Smooth muscle cell (in vitro differentiated cells): Measurements from ENCODE around the gene PLD4. TPM values are rescaled to one million over a fixed set of nuclear protein-coding genes. Genes with fewer than 3 reads are reported as not detected.

Source experiments
- DNase-seq: peaks from one replicate; lab custom pipeline; 2025; ENCODE audit not compliant: unreplicated experiment; lab: John Stamatoyannopoulos, UW
- H2AFZ ChIP-seq: fragments of 200-600 bp; sonication (generic); 2 replicates; pipeline ENCODE4 v1.6.0; 2016; ENCODE audit warnings: antibody characterized with exemption, low read depth, mild to moderate bottlenecking
- H3F3A ChIP-seq: fragments of 200-600 bp; sonication (generic); 2 replicates; pipeline ENCODE4 v1.6.0; 2017; ENCODE audit warnings: antibody characterized with exemption, low read depth
- H3K27ac ChIP-seq: fragments of 200-600 bp; sonication (generic); 2 replicates; pipeline ENCODE4 v1.5.1; 2016; ENCODE audit warnings: low read depth, mild to moderate bottlenecking
- H3K27me3 ChIP-seq: fragments of 200-600 bp; sonication (generic); 2 replicates; pipeline ENCODE4 v1.6.1; 2016; ENCODE audit warnings: low read depth, mild to moderate bottlenecking
- H3K36me3 ChIP-seq: fragments of 200-600 bp; sonication (generic); 2 replicates; pipeline ENCODE4 v1.5.1; 2016; ENCODE audit warnings: low read depth
- H3K4me1 ChIP-seq: fragments of 200-600 bp; sonication (generic); 2 replicates; pipeline ENCODE4 v1.5.1; 2016; ENCODE audit warnings: low read depth
- H3K4me2 ChIP-seq: fragments of 200-600 bp; sonication (generic); 2 replicates; pipeline ENCODE4 v1.6.0; 2016; ENCODE audit warnings: mild to moderate bottlenecking
- H3K4me3 ChIP-seq: fragments of 200-600 bp; sonication (generic); 2 replicates; pipeline ENCODE4 v1.5.1; 2016; ENCODE audit warnings: mild to moderate bottlenecking
- H3K79me2 ChIP-seq: fragments of 200-600 bp; sonication (generic); 2 replicates; pipeline ENCODE4 v1.6.0; 2016; ENCODE audit warnings: low read depth, mild to moderate bottlenecking
- H3K9ac ChIP-seq: fragments of 200-600 bp; sonication (generic); 2 replicates; pipeline ENCODE4 v1.6.0; 2016; ENCODE audit warnings: low read depth
- H3K9me3 ChIP-seq: fragments of 200-600 bp; sonication (generic); replicated peaks from 2 replicates; pipeline ENCODE4 v1.5.1; 2016; ENCODE audit warnings: low read depth
- H4K20me1 ChIP-seq: fragments of 200-600 bp; sonication (generic); 2 replicates; pipeline ENCODE4 v1.6.0; 2016; ENCODE audit warnings: low read depth
- CTCF ChIP-seq: fragments of 200-600 bp; sonication (generic); IDR thresholded peaks from 2 replicates; pipeline ENCODE4 v1.5.1; 2017; ENCODE audit warnings: borderline replicate concordance, mild to moderate bottlenecking, antibody characterized with exemption; ENCODE audit not compliant: insufficient read depth, poor library complexity, severe bottlenecking
- WGBS: methylation state at CpG from one replicate; pipeline ENCODE4 v1.1.7; 2016; ENCODE audit warnings: low lambda C conversion rate; 5-methylcytosine and 5-hydroxymethylcytosine counted together
- polyA plus RNA-seq: library from polyadenylated mRNA; unstranded; fragments of >200 nt; fragmentation: Nextera tagmentation; extraction: Ambion mirVana; gene quantifications from 2 replicates; pipeline ENCODE4 v1.2.1, GENCODE V29; 2016
- total RNA-seq: library from RNA; depleted of rRNA; stranded (reverse); fragments of >200 nt; gene quantifications from 2 replicates; pipeline ENCODE4 v1.2.3, GENCODE V29; 2014

The PLD4 gene
- total and polyA plus RNA-seq, 2 experiments from 2014 or later, result 0.06 to 0.09 TPM

DNA sequence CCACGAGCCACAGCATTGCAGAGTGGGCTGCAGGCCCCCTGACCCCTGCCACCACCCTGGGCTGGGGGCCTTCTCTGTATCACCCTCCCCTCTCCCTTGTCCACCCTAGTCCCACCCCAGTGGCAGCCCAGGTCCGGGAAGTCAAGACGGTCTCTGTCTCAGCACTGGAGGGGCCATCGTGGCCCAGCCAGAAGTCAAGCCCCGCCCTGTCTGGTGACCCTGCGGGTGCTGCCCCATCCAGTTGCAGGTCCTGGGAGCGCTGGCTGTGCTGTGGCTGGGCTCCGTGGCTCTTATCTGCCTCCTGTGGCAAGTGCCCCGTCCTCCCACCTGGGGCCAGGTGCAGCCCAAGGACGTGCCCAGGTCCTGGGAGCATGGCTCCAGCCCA is 2.7 kb downstream of the PLD4 start:
- no peak for TF ChIP-seq CTCF
- Histone ChIP-seq H4K20me1 (no peaks in the 10 kb centered on the region), H3K9me3 (no peaks in the 10 kb centered on the region), H3K27me3 (peaks cover 11% of the 10 kb centered on the region), H3K4me2 (no peak overlapping the region), H3K36me3 (no peaks in the 10 kb centered on the region), H3K79me2 (no peaks in the 10 kb centered on the region), H3K9ac (no peak overlapping the region), H3K27ac (no peak overlapping the region), H3K4me3 (no peak overlapping the region), H3K4me1 (no peaks in the 10 kb centered on the region), H3F3A (no peaks in the 10 kb centered on the region), H2AFZ (no peak overlapping the region)
- WGBS, result 73% methylated on average over 10 of the region's 10 CpGs
- DNase-seq, result no peak

DNA sequence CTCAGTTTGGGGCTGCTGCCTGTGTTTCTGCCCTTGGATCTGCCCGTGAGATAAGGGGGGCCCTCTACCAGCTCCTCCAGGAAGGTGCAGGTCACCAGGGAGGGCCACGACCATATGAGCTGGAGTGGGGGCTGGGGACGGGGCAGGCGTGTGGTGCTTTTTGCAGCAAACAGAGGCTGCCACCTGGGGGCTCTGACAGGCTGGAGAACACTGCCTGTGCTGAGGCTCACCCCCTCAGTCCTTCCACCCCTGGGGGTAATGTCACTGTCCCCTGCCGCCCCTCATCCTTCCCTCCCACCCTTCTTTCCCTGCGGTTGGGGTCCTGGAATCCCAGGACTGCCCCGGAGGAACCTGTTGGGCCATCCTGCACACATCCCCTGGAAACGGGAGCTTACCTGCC is 3.2 kb downstream of the PLD4 start:
- 76% methylated on average over 4 of the region's 8 CpGs for WGBS
- Histone ChIP-seq H3K27me3 (peaks cover 14% of the 10 kb centered on the region), H3K36me3 (no peaks in the 10 kb centered on the region), H3K4me1 (no peaks in the 10 kb centered on the region), H3K79me2 (no peaks in the 10 kb centered on the region), H3K9ac (no peak overlapping the region), H4K20me1 (no peaks in the 10 kb centered on the region), H3K9me3 (no peaks in the 10 kb centered on the region), H3K4me2 (no peak overlapping the region), H3K27ac (no peak overlapping the region), H3K4me3 (no peak overlapping the region), H3F3A (no peaks in the 10 kb centered on the region), H2AFZ (no peak overlapping the region)
- DNase-seq, result no peak
- no peak for TF ChIP-seq CTCF

GRCh38 chr14:104928391-104929133 is 3.9 kb downstream of the PLD4 start:
- H3K79me2 ChIP-seq, result no peaks in the 10 kb centered on the region
- no peaks in the 10 kb centered on the region for H4K20me1 ChIP-seq
- no peak overlapping the region for H3K27ac ChIP-seq
- H3K9me3 ChIP-seq, result no peaks in the 10 kb centered on the region
- WGBS, result 96% methylated on average over 17 of the region's 17 CpGs
- H3K4me2 ChIP-seq, result no peak overlapping the region
- H3K27me3 ChIP-seq, result peaks cover 17% of the 10 kb centered on the region
- no peak for DNase-seq
- H2AFZ ChIP-seq, result no peak overlapping the region
- H3K4me3 ChIP-seq, result no peak overlapping the region
- no peaks in the 10 kb centered on the region for H3K4me1 ChIP-seq
- no peaks in the 10 kb centered on the region for H3F3A ChIP-seq
- H3K36me3 ChIP-seq, result no peaks in the 10 kb centered on the region
- TF ChIP-seq CTCF, result no peak
- no peak overlapping the region for H3K9ac ChIP-seq
